ENCODE data around the gene FLNB.

GRCh38 chr3:57989646-57990045, 18.6 kb upstream of the FLNB start:
- TF ChIP-seq EZH2 (IDR thresholded peaks at IDR 0.05; ENCODE audit: insufficient read depth, poor library complexity, severe bottlenecking) (no peak), EZH2phosphoT487 (IDR thresholded peaks at IDR 0.05; ENCODE audit: insufficient read depth, low read depth) (no peak)

All from GM23248 (cell line).